HUDEP-2 (cell line): ENCODE data around the gene FRZB.

ENCODE experiments used
- DNase-seq, 76 experiments: peaks; one replicate each; lab custom pipeline; 2025; ENCODE audit not compliant: unreplicated experiment in 76 of 76; lab: John Stamatoyannopoulos, UW

FRZB gene

GRCh38 chr2:182807319-182807718 lies 59.1 kb downstream of the FRZB start:
- no peak for DNase-seq

GRCh38 chr2:182804128-182804527 lies 62.3 kb downstream of the FRZB start:
- DNase-seq, result no peak

- DNase-seq, result no peak
Observed at GRCh38 chr2:182798736-182799135, 67.7 kb downstream of the FRZB start.

DNA sequence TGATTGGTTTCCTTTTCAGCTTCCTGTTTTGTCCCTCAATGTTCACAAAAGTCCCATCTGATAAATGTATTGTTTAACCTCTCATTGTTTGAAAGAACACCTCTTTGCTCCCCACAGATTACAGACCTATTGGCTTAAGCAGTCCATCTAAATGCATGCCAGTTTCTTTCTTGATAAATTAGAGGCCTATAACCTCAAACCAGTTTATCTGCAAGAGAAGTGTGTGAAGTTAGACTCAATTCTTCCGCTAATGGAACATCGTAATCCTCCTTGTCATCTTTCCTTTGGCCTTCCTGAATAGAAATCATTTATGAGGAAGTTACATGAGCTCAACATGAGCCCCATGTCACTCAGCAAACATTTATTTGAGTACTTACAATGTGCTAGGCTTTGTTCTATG lies 74.0 kb downstream of the FRZB start:
- no peak for DNase-seq

- peak in 20 of 76 experiments; percentile 2 to 53 (median 16) for DNase-seq
Observed at GRCh38 chr2:182784777-182785176, 81.7 kb downstream of the FRZB start.

DNA sequence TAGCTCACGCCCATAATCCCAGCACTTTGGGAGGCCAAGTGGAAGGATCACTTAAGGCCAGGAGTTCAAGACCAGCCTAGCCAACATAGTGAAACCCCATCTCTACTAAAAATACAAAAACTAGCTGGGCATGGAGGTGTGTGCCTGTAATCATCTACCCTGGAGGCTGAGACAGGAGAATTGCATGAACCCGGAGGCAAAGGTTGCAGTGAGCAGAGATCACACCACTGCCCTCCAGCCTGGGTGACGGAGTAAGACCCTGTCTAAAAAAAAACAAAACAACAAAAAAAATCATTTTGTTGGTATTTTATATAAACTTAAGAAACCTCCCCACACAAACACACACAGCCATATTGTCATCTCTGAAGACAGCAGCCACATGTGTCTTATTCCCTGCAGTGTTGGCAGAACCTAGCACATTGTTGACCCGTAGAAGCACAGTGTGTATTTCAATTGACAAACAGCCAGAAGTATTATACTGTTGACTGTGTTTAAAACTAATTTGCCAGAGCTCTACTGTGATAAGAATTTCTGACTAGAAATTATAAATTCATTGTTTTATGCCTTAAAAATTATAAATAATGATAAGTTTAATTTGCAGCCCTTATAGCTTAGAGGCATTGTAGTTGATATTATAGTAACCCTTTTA lies 82.3 kb downstream of the FRZB start:
- DNase-seq, result no peak
